HG02870 (cell line): ENCODE data around the gene TRIM13.
"Not testable (repeated sequence)": the region's sequence is repeated elsewhere in the genome, so short reads cannot be mapped to it uniquely, and the experiment has no call there.

Source experiments
- ATAC-seq: cut with Tn5 transposase; IDR thresholded peaks from one replicate; pipeline ENCODE4 v1.9.1; 2021; ENCODE audit warnings: mild to moderate bottlenecking, moderate library complexity; ENCODE audit not compliant: unreplicated experiment

Gene TRIM13

GRCh38 chr13:50055454-50055853 is 58.6 kb downstream of the TRIM13 start:
- no peak for ATAC-seq

DNA sequence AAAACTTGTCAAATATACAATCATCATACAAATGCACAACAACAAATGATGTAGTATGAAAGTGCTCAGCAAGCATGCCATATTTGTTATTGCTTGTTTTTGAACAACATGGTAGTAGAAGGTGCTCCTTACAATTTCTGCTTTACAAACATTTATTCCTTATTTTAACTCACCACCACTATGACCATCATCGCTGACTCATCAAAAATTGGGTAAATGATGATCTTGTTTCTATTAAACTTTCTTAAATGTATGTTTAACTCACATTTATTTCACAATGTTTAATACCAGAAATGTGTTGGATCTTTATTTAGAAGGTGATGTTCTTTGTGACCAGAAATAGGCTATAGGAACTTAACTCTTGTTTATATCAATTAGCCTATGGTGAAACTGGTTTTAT is 63.9 kb downstream of the TRIM13 start:
- no peak for ATAC-seq

DNA sequence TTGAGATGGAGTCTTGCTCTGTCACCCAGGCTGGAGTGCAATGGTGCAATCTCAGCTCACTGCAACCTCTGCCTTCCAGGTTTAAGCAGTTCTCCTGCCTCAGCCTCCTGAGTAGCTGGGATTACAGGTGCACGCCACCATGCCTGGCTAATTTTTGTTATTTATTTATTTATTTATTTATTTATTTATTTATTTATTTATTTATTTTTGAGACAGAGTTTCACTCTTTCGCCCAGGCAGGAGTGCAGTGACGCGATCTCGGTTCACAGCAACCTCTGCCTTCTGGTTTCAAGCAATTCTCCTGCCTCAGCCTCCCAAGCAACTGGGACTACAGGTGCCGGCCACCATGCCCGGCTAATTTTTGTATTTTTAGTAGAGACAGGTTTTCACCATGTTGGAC is 65.5 kb downstream of the TRIM13 start:
- ATAC-seq = not testable (repeated sequence)

- ATAC-seq = no peak
Observed at GRCh38 chr13:50065712-50066111, 68.9 kb downstream of the TRIM13 start.
